Measurements from ENCODE around the gene SP6.

GRCh38 chr17:47829870-47830269 is 21.1 kb downstream of the SP6 start:
- TF ChIP-seq, protein P1, sequence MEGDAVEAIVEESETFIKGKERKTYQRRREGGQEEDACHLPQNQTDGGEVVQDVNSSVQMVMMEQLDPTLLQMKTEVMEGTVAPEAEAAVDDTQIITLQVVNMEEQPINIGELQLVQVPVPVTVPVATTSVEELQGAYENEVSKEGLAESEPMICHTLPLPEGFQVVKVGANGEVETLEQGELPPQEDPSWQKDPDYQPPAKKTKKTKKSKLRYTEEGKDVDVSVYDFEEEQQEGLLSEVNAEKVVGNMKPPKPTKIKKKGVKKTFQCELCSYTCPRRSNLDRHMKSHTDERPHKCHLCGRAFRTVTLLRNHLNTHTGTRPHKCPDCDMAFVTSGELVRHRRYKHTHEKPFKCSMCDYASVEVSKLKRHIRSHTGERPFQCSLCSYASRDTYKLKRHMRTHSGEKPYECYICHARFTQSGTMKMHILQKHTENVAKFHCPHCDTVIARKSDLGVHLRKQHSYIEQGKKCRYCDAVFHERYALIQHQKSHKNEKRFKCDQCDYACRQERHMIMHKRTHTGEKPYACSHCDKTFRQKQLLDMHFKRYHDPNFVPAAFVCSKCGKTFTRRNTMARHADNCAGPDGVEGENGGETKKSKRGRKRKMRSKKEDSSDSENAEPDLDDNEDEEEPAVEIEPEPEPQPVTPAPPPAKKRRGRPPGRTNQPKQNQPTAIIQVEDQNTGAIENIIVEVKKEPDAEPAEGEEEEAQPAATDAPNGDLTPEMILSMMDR (conservative IDR thresholded peaks at IDR 0.05 in 1 of 2, IDR thresholded peaks at IDR 0.05 in 1 of 2; ENCODE audit: extremely low read depth in 1 of 2, insufficient read depth in 1 of 2, low read depth in 1 of 2, low read length in 2 of 2): no peak
- no peak for TF ChIP-seq EZH2 (IDR thresholded peaks at IDR 0.05; ENCODE audit: borderline replicate concordance, low read length)

All from mammary epithelial cell (primary cell).